ENCODE results near the gene MED12L.
"Not testable (repeated sequence)": the region's sequence is repeated elsewhere in the genome, so short reads cannot be mapped to it uniquely, and the experiment has no call there.

MED12L gene

GRCh38 chr3:151144016-151144415 is 58.6 kb downstream of the MED12L start:
- DNase-seq: no peak

- DNase-seq: no peak
Observed at GRCh38 chr3:151144760-151145159, 59.3 kb downstream of the MED12L start.

GRCh38 chr3:151145713-151146070 is 60.2 kb downstream of the MED12L start:
- no peak for DNase-seq

- peak; percentile 23 for DNase-seq
Observed at GRCh38 chr3:151146071-151146730, 60.7 kb downstream of the MED12L start.

GRCh38 chr3:151146731-151147091 is 61.2 kb downstream of the MED12L start:
- DNase-seq: no peak

- no peak for DNase-seq
Observed at GRCh38 chr3:151147299-151147698, 61.8 kb downstream of the MED12L start.

- no peak for DNase-seq
Observed at GRCh38 chr3:151152455-151153079, 67.1 kb downstream of the MED12L start.

GRCh38 chr3:151154566-151154965 is 69.1 kb downstream of the MED12L start:
- no peak for DNase-seq

- DNase-seq: no peak
Observed at GRCh38 chr3:151155409-151156128, 70.1 kb downstream of the MED12L start.

- DNase-seq: no peak
Observed at GRCh38 chr3:151156618-151157216, 71.3 kb downstream of the MED12L start.

GRCh38 chr3:151159806-151160205 is 74.3 kb downstream of the MED12L start:
- no peak for DNase-seq

- no peak for DNase-seq
Observed at GRCh38 chr3:151165226-151165625, 79.8 kb downstream of the MED12L start.

GRCh38 chr3:151166161-151166560 is 80.7 kb downstream of the MED12L start:
- DNase-seq: no peak

- DNase-seq: peak; percentile 68
Observed at GRCh38 chr3:151168269-151169094, 83.0 kb downstream of the MED12L start.

- no peak for DNase-seq
Observed at GRCh38 chr3:151169262-151169947, 83.9 kb downstream of the MED12L start.

GRCh38 chr3:151169948-151170679 is 84.7 kb downstream of the MED12L start:
- not testable (repeated sequence) for DNase-seq

GRCh38 chr3:151171145-151171757 is 85.8 kb downstream of the MED12L start:
- peak; percentile 18 for DNase-seq

GRCh38 chr3:151174351-151174750 is 88.9 kb downstream of the MED12L start:
- no peak for DNase-seq

GRCh38 chr3:151175952-151176351 is 90.5 kb downstream of the MED12L start:
- DNase-seq: no peak

GRCh38 chr3:151178208-151178845 is 92.9 kb downstream of the MED12L start:
- DNase-seq: no peak

All from activated effector memory CD4-positive, alpha-beta T cell treated with Interleukin-2 at 50 U/mL for 16 hours (primary cell).